Measurements from ENCODE around the gene CACNG4. TPM values are rescaled to one million over a fixed set of nuclear protein-coding genes. Genes with fewer than 3 reads are reported as not detected.
A peak's percentile ranks its signal among the peaks of the same experiment; 100 is the strongest.

Gene CACNG4
- polyA plus RNA-seq, 5 donors, result 1.9 to 3.5 (median 2.2) TPM

DNA sequence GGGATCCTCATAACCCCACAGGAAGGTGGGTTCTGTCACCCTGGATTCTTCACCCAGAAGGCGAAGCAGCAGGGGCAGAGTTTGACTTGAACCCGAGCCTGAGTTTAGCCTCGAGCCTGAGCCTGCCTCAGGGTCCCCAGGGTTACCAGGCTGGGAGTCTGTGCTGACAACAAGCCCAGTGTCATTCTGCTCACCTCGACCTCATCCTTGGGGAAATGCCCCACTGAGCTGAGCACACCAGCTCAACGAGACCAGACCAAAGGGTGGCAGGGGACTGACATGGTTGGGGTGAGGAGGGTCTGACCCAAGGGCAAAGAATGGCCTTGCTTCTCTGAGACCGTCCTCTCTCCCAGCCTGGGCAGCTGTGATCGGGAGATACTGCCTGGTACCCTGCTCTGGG is 20.2 kb downstream of the CACNG4 start:
- no peak for DNase-seq

DNA sequence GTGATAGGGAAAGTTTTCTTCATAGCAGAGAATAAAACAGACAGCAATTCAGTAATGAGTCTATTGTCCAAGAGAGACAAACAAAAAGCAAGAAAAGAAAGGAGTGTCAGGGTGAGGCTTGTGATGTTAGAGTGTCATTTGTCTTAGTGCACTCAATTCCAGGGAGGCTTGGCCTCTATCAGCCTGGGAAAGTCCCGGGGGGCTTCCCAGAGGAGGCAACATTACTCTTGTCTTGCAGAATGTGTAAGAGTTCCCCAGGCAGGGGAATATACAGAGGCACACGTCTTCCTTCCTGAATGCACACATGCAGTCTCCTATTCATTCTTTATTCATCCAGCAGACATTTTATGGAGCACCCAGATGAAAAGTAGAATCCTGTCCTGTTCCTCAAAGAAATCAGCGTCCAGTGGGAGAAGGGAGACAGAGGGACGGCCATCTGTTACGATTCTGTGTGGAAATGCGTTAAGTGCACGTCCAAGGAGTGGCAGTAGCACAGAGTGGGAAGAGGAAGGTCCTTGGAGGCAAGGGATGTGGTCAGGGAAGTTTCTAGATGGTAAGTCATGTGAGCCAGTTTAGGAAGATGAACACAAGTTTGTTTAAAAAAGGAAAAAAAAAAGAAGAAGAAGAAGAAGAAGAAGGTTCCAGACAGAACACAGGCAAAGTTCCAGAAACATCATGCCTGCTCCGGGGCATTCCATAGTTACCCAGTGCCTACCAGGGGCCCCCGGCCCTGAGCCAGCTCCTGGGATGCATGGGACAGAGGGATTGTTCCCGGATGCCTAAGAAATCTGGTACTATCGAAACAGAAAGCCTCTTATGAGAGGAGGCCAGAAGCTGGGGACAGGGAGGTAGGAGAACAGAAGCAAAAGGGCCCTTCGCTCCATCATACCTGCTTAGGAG is 21.1 kb downstream of the CACNG4 start:
- DNase-seq, result no peak

DNA sequence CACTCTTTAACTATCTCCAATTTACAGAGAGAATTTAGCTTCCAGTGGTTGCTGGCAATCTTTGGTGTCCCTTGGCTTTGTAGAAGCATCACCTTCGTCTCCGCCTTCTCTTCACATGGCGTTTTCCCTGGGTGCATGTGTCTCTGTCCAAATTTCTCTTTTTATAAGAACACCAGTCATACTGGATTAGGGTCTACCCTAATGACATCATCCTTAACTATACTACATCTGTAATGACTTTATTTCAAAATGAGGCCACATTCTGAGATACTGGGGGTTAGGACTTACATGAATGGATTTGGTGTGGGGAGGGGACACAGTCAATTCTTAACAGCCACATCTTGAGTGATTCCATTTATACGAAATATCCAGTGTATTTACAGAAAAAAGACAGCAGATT is 22.2 kb downstream of the CACNG4 start:
- DNase-seq, result no peak

DNA sequence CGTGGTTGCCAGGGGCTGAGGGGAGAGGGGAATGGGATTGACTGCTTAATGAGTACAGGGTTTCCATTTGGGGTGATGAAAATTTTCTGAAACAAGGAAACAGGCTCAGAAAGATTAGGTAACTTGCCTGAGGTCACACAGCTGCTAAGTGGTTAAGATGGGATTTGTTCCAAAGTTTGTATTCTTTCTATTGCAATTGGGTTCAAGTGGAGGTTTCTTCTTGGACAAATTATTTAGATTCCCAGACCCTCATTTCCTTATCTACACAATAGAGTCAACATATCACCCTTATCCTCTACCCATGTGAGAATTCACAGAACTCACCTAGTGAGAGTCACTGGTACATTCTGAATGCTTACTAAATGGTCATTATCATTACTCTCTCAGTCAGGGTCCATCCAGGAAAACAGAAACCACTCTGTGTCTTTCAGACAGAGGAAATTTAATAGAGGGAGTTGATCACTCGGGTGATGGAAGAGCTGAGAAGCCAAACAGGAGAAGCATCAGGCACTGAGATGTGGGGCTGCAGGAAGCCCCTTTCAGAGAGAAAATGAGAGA is 22.6 kb downstream of the CACNG4 start:
- no peak for DNase-seq

DNA sequence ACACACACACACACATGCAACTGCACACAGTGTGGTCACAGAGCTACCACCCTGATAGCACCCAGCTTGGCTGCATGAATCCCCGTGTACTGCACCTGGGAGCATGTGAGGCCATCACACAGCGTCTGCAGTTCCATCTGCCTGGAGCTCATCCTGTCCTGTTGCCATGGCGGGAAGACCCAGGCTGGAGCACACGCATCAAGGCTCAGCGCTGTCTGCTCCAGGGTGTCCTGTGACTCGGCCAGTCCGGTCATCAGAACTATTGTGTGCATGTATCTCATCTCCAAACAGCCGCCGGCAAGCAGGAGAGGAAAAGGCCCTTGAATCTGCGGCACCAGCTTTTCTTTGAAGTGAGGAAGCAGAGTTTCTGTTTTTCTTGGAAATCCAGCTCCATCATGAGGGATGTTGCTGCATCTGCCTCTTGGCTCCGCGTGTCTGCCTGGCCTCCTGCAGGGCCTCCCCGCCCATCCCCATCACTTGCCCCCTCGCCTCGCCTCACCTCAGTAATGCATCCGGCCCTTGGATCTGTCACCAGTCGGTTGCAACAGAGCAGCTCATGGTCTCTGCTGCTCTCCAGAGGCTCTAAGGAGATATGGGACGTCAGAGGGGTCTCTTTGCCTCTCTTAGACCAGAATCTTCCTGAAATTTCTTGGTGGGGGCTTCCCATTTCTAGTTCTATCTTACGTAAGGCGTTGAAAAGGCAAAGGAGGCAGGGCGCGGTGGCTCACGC is 23.7 kb downstream of the CACNG4 start:
- DNase-seq, result no peak

DNA sequence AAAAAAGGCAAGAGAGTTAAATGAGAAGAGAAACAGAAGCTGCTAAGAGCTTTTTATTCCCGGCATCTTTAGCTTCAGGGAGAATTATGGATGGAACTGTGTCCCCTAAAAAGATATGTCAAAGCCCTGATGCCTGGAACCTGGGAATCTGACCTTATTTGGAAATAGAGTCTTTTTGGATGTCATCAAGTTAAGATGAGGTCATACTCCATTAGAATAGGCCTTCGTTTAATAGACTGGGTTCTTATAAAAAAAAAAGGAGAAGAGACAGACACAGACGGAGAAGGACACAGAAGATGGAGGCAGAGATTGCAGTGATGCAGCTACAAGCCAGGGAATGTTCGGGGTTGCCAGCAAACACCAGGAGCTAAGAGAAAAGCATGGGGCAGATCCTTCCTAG is 24.6 kb downstream of the CACNG4 start:
- no peak for DNase-seq

DNA sequence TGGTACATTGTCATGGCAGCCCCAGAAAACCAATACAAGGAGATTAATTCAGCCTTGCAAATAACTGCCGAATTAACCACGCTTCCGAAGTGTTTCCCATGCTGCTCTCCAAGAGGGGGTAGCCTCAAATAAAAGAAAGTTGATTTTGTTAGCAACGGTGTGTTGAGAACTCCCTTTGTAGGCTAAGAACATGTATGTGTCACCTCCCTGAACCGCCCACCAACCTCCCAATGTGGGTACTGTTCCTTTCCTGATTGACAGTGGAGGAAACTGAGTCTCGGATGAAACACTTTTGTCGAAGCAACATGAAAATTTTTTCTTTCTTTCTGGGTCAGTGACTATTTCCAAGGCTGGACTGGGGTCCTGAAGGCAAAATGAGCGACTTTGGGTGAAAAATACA is 25.1 kb downstream of the CACNG4 start:
- DNase-seq, result no peak

DNA sequence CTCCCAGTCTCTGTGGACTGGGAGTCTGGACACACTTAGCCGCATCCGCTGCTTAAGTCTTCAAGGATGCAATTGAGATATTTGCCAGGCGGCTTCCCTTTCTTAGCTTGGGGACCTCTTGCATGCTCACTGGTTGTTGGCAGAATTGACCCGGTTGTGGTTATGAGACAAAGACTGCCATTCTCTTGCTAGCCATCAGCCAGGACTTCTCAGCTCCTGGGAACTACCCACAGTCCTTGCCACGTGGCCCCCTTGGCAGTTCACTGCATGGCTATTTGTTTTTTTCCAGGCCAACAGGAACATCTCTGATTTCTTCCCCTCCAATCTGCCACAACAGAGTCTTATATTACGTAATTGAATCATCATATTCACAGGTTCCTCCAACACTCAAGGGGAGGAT is 25.5 kb downstream of the CACNG4 start:
- DNase-seq, result no peak

DNA sequence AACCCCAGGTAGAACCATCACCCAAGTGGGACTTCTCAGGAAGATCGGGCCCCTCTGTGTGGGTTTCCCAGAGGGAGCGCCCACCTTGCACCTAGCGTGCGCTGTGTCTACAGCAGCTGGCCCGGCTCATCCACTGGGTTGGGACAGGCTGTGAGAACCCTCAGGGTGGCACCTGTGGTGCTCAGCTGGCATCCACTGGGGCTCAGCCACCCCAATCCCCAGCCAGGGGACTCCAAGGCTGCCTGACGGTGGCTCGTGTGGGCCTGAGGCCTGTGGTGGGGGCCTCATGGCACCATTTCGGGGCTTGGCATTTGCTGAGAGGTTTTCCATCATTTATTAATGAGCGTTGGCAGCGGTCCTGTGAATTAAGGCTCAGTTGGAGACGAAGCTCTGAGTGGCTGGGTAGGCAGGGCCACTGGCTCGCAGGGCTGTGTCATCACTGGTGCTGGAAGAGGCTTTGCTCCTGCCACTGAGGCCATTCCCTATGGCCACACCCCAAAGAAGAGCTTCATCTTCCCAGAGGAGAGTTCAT is 28.5 kb downstream of the CACNG4 start:
- DNase-seq, result no peak

DNA sequence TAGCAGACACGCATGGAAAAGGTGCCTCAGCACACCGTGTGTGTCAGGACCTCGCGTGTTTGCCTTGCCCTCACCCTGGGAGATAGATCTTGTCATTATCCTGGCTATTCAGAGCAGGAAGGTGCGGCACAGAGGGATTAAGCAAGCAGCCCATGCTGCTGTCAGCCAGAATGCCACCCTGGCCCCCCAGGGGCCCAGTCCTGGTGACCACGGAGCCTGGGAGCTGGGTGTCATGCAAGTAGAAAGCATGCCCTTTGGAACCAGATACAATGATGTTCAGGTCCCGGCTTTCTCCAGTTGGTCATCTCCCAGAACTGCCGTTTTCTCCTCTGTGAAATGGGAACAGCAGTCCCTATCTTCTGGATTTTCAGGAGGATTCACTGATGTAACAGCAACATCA is 29.9 kb downstream of the CACNG4 start:
- DNase-seq, result no peak

DNA sequence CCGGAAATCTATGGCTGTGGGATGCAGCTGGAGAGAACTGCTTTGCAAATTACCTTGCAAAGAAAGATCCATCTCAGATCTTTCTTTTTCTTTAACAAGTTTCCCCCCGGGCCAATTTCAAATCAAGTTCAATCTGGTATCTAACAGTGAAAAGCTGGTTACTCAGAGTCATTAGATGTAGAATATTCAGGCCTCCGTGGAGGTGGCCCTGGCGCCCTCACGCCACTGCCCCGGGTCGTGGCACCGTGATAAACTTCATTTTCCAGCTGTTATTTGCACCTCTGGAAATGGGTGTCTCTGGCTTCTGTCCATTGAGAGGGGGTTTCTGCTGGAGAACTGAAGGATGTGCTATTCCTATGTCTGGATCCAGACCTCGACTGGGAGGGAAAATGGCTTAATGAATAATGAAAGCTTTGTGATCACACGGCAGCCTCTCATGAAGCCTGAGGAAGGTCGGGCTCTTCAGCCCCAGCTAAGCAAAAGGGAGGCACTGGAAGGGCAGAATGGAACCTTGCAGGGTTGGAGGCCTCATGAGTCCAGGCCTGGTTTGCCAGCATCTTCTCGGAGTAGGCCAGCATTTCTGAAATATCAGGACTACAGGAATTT is 30.5 kb downstream of the CACNG4 start:
- no peak for DNase-seq

DNA sequence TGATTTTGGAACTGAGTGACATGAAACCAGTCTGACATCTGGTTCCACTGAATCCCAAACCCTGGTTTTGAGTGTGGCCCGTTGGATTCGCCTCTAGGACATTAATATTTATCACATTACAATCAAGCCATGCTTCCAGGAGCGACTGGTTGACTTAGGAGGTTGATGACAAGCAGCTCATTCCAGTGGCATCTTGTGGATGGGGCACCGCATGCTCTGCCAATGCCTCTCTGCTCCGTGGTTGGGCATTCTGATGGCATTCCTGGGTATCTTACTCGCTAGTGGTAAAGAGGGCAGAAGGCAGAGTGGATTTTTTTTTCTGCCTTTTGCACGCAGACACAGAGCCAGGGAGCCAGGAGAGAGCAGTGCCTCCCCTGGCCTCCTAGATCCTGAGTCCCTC is 31.4 kb downstream of the CACNG4 start:
- DNase-seq, result no peak

DNA sequence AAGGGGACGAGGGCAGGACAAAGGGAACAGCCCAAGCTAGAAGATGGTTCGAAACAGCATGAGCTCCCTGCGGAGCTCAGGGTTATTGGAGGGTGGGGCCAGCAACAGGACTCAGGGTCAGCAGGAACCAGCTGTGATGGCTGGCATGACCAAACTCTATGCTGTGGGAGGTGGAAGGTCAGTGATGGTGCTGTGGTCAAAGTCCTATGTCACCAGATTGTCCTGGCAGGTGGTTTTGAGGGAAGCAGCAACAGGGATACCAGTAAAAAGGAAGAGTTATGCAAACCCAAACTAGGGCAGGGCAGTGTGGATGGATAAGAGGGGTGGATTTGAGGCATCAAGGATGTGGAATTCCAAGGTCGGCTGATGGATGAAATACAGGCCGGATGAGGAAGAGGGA is 32.4 kb downstream of the CACNG4 start:
- no peak for DNase-seq

DNA sequence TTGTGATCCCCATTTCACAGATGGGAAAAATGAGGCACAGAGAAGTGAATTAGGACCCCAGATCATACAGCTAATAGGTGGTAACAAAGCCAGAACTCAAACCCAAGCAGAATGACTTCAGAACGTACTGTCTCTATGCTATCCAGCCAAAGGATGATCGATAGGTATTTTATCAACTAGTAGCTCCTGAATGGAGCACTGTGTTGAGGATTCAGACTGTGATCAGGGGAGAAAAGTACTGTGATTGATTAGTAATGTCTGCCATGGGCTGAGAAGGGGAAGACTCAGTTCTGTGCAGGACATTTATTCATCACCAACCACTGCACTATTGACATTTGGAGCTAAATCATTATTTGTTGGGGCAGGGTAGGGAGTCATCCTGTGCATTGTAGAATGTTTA is 38.7 kb downstream of the CACNG4 start:
- no peak for DNase-seq

DNA sequence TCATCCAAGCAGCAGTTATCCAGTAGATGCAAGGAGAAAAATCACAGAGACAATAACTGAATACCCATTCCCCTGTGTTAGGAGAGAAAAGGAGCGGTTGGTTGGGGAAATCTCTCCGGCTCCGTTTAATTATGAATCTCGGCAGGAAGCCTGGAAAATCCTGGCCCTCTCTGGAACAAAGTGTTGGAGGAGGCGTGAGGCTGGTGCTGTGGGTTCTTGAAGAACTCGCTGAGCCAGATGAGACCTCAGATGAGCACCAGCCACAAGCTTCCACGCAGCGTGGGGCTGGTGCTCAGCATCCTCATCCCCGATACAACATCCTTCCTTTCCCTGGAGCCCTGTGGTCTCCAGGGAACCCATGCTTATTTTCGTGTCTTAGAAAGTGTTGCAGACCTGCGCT is 39.7 kb downstream of the CACNG4 start:
- no peak for DNase-seq

DNA sequence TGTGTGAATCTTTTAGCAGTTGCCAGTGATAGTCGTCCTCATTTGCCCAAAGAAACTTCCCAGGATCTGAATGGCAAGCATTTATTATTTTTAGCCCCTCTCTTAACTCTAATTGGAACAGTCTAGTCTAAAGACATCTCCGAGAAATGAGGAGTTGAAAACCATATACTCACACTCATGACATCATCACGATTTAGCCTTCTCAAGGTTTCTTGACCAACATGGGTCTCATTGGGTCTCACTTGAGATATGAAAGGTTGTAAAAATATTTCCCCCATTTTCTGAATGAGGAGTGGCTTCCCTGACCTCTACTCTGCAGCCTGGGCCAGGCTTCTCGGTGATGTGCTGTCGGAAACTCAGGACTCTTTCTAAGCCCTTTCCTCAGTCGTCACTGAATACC is 42.8 kb downstream of the CACNG4 start:
- no peak for DNase-seq

DNA sequence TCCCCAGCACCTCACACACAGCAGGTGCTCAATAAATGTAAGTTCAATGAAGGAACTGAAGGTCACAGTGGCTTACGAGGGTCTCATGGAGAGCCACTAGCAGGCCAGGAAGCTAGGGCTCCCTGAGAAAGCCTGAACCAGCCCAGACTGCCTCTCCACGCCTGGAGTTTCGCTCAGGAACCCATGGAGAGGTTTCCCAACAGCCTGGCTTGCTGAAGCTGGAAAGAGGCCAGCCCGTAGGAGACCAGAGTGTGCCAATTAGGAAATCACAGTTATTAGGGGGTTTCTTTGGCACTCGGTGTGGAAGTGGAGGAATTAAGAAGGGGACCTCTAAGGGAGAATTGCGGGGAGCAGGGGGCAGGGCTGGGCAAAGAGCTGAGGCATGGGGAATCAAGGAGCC is 43.6 kb downstream of the CACNG4 start:
- peak in 1 of 2 donors; percentile 13 for DNase-seq

DNA sequence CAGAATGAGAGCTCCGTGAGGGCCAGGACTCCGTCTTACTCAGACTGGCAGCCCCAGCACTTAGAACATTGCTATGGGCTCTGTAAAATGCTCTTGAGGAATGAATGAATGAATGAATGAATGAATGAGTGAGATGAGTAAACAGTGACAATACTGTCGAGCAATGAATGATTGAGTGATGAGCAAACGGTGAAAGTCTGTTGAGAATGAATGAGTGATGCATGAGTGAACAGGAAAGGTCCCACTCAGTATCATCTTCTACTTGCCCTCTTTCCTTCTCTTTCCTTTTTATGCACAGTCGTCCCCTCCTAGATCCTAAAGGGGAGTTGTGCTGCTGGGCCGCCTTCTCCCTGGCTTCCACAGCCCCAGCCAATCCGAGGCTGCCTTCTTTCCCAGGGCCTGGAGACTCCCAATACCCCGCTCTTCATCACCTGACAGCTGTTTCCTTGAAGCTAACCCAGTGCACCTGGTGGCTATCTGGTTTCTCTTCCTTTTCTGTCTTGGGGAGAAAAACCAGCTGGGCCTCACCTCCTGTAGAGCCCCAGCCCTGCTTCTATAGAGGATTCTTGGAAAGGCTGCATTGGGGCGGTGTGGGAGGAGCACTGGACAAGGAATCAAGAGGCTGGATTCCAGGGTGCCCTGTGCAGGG is 47.1 kb downstream of the CACNG4 start:
- no peak for DNase-seq

DNA sequence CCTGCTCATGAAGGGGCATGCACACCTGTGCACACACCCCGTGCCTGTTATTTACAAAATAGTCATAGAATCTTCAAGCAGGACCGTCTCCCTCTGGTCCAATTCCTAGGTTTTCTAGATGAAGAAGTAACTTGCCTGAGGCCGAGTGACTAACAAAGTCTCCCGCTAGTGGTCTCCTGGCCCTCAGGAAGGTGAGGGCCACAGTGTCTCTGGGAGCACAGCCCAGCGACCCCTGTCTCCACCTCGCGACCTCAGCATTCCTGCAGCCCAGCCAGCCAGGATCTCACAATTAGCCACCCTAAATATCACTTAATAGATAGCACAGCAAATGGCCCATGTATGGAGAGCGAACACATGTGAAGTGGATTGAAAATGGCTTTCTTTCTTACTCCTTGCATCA is 49.4 kb downstream of the CACNG4 start:
- DNase-seq, result no peak

DNA sequence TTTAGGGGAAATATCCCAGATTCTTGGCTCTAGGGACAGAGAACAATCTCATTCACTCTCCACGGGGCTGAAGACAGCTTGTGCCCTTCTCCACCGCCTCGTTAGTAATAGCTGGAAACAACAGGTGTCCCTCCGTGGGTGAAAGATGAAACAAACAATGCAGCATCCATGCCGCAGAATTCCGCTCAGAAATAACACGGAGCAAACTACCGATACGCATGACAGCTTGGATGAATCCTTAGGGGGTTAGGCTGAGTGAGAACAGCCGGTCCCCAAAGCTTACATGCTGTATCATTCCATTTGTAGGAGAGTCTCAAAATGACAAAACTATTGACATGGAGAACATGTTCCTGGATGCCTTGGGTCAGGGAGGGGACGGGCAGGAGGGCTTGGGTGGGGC is 50.5 kb downstream of the CACNG4 start:
- no peak for DNase-seq

DNA sequence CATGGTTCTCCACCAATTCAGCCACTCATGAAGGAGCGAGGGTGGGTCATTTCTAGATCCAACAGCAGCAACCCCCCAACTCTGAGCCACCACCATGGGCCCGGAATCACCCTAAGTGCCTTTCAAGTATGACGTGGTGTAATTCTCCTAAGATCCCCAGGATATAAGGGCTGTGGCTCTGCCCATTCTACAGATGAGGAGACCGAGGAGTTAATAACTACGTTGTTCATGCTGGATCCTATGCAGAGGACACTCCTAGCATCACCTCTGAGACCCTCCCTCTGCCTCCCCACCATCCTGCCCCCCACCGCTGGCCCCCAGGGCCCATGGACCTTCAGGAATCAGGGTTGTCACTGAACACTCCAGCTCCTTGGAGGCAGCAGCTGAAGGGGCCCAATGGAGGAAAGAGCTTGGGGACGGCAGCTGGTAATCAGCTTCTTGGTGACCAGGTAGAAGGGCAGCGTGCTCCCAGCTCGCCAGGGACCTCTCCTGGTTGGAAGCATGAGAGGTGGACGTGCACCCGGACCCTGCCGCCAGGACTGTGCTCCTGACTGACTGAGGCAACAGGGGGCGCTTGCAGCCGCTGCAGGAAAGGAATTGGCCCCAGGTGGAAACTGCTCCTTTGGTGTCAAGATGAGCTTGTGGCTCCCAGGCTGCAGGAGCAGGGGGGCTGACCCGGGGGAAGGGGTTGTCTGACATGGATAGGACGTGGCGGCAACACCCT is 51.7 kb downstream of the CACNG4 start:
- no peak for DNase-seq

All from right lung (tissue), 5 donors.